GM19025 (cell line): Measurements from ENCODE around the gene PTP4A1.
"Not testable (repeated sequence)": the region's sequence is repeated elsewhere in the genome, so short reads cannot be mapped to it uniquely, and the experiment has no call there.

Source experiments
- ATAC-seq: cut with Tn5 transposase; IDR thresholded peaks from one replicate; pipeline ENCODE4 v1.9.1; 2021; ENCODE audit warnings: mild to moderate bottlenecking, low read depth, moderate library complexity; ENCODE audit not compliant: unreplicated experiment

The PTP4A1 gene

DNA sequence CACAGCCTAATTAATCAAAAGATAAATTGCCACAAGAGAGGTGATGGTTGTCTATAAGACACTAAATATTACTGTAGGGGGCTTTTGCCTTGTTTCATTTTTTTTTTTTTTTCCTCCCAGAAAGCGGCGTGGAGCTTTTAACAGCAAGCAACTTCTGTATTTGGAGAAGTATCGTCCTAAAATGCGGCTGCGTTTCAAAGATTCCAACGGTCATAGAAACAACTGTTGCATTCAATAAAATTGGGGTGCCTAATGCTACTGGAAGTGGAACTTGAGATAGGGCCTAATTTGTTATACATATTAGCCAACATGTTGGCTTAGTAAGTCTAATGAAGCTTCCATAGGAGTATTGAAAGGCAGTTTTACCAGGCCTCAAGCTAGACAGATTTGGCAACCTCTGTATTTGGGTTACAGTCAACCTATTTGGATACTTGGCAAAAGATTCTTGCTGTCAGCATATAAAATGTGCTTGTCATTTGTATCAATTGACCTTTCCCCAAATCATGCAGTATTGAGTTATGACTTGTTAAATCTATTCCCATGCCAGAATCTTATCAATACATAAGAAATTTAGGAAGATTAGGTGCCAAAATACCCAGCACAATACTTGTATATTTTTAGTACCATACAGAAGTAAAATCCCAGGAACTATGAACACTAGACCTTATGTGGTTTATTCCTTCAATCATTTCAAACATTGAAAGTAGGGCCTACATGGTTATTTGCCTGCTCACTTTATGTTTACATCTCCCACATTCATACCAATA is 7.8 kb downstream of the PTP4A1 start:
- ATAC-seq = no peak

DNA sequence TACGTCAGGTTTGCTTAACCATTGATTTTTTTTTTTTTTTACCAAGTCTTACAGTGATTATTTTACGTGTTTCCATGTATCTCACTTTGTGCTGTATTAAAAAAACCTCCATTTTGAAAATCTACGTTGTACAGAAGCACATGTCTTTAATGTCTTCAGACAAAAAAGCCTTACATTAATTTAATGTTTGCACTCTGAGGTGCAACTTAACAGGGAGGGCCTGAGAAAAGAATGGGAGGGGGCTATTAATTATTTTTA is 8.4 kb downstream of the PTP4A1 start:
- no peak for ATAC-seq

DNA sequence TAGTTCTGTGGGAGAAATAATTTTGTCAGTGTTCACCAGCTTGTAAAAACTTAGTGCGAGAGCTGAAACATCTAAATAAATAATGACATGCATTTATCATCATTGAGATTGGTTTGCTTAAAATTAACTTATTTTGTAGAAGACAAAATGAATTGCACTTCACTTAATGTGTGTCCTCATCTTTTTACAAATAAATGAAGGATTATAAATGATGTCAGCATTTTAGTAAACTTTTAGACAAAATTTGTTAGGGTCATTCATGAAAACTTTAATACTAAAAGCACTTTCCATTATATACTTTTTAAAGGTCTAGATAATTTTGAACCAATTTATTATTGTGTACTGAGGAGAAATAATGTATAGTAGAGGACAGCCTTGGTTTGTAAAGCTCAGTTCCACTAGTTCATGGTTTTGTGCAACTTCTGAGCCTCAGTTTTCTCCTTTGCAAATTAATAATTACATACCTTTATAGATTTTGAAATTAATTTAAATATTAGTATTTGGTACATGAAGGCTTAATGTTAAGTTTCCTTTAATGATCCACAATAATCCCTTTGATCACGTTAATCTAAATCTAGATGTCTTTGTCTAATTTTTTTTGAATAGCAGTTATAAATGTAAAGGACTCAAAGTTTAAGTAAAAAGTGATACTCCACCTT is 9.2 kb downstream of the PTP4A1 start:
- ATAC-seq = no peak

DNA sequence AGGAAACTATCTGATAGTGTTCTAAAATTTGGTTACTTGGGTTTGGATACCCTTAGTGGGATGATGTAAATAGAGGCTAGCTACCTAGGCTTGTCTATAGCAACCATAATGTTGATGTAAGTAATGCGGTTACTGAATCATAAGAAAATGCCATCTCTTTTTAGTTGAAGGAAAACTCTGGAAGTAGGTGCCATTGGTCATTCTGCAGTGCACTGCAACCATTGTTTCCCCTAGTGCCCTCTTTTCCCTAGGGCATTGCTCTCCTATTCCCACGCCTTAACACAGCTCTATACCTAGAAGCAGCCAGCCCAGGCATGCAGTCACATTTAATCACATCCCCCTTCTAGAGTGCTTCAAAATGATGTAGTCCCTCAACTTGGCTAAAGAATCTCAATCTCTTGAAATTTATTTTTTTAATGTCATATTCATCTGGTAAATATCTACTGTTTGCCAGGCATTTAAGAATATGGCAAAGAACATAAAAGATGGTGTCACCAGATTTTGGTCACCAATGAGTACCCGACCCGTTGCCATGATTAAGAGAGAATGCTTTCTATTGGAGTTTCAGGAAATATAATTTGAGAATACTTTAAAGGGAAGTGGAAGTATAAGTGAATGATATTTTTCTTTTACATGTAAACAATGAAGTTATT is 10.4 kb downstream of the PTP4A1 start:
- no peak for ATAC-seq

DNA sequence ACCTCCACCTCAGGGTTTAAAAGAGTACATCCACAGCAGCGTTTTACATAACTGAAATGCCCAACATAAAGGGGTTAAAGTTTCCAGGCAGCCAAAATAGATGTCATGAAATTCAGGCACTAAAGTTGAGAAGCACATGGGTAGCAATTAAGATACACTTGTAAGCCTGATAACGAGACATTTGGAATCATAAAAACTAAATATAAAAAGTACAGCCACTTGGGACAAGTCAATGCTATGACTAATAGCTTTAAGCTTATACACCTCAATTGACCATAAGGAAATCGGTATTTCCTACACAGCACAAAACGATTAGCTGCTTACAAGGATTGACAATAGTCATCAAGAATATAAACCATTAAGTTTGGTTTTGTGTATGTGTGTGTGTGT is 11.8 kb downstream of the PTP4A1 start:
- no peak for ATAC-seq

DNA sequence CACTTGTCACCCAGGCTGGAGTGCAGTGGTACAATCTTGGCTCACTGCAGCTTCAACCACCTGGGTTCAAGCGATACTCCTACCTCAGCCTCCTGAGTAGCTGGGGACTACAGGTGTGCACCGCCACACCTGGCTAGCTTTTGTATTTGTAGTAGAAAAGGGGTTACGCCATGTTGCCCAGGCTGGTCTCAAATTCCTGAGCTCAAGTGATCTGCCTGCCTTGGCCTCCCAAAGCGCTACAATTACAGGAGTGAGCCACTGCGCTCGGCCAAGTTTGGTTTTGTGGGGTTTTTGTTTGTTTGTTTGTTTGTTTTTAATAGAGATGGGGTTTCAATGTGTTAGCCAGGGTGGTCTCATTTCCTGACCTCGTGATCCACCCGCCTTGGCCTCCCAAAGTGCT is 12.3 kb downstream of the PTP4A1 start:
- no peak for ATAC-seq

DNA sequence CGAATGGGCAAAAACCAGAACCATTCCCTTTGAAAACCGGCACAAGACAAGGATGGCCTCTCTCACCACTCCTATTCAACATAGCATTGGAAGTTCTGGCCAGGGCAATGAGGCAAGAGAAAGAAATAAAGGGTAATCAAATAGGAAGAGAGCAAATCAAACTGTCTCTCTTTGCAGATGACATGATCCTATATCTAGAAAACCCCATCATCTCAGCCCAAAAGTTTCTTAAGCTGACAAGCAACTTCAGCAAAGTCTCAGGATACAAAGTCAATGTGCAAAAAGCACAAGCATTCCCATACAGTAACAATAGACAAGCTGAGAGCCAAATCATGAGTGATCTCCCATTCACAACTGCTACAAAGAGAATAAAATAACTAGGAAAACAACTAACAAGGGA is 13.4 kb downstream of the PTP4A1 start:
- not testable (repeated sequence) for ATAC-seq

DNA sequence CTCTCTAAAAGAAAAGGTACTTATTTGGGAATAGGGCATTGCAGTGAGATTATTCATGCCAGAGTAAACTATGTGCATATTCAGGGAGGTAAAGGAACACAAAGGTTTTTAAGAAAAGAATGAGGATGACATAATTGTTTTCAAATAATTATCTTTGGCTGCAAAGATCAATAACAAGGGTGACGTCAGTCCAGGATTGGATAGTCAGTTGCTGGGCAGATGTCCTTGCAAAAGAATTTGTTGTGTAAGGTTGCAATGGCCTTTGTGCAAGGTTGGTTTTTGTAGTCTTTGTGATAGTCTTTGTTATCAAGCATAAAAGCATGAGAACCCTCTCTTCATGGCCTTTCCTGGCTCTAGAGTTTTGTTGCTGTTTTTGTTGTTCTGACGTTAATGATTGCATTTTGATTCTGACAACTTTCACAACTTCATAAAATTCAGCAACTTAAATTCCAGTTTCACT is 17.7 kb downstream of the PTP4A1 start:
- no peak for ATAC-seq

DNA sequence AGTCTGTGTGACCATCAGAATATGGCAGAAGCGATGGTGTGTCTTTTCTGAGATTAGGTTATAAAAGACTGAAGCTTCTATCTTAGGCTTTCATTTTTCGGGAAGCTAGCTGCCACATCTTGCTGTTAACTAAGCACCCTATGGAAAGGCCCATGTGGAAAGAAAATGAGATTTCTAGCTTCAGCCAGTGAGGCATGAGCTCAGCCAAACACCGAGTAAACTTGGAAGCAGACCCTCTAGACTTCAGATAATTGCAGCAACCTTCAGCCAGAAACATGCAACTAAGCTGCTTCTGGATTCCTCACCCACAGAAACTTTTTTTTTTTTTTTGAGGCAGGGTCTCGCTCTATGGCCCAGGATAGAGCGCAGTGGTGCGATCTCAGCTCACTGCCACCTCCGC is 20.6 kb downstream of the PTP4A1 start:
- ATAC-seq = no peak

DNA sequence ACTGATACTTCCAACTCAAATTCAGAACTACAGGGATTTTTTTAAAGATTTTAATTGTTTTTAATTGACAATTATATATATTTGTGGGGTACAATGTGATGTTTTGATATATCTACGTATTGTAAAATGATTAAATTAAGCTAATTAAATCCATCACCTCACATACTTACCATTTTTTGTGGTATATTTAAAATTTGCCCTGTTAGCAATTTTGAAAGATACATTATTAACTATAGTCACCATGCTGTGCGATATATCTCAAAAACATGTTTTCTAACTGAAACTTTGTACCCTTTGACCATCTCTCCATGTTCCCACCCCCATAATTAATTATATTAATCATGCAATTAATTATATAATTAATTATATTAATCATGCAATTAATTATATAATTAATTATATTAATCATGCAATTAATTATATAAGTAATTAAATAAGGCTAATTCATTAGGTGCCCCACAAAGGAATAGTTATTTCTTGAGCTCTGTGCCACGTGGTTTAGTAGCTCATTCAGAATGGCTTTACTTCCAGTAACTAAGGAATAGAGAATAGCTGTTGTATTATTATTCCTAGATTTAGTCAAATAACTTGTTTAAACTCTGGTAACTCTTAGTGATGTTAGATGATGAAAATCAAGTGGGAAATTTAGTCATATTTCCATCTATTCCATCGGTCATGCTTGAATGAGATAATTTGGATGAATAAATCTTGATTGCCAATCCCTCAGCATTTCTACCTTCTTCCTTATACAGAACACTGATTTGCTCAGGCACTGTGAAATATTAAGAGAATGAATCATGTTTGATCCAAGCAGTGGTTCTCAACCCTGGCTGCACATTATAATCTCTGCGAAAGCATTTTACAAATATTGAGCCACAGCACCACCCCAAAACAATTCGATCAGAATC is 25.1 kb downstream of the PTP4A1 start:
- ATAC-seq = no peak

DNA sequence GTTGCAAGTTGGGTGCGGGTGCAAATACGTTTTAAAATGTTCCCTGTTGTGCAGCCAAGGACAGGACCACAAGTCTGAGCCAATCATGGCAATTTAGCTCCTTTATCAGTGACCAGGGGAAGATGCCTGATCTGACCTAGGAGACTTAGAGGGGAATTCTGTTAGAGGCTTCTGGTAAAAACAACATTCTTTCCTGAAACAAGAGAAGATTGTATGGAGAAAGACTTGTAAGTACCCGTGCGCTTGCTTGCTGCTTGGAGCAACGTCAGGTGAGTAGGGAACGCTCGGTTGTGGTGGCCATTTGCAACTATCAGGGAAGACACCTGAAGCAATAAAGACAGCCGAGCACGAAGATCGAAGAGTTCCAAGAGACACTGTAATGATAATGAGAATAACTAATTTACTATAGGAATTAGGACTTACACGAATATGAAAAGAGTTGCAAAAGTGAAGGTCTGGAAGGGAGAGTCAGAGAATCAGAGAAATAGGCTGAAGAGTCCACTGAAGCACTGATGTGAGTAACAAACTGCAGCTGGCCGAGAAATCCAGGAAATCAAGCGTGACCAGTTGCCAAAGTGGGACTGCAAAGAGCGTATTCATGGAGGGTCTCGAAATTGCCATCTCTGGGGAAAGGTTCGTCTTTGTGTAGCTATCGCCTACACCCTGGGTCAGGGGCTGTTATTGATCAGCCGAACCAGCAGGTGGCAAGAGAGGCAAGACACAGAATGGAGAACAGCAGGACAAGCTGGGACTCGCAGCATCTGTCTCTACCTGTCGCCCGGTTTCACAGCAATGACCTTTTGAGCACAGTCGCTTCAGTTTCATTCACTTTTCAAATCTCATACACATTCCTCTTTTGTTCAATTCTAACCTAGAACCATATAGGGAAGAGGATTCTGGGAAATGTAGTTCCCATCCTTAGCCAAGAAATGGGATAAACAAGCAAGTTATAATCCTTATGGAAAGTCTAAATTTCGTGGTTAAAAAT is 26.1 kb downstream of the PTP4A1 start:
- peak; percentile 99 for ATAC-seq

DNA sequence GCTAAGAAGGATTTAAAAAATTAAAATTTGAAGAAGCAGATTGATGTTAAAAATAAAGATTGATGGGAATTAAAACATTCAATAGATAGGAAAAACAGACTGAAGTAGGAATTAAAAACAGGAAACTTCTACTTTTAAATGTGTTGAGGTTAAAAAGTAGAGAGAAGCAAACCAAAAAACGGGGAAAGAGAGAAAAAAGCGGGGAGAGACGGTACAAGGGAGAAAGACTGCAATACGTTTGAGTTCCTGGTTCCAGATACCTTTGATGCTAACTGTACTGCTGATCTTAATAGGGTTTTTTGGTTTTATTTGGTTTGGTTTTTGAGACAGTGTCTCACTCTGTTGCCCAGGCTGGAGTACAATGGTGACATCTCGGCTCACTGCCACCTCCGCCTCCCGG is 27.0 kb downstream of the PTP4A1 start:
- no peak for ATAC-seq

DNA sequence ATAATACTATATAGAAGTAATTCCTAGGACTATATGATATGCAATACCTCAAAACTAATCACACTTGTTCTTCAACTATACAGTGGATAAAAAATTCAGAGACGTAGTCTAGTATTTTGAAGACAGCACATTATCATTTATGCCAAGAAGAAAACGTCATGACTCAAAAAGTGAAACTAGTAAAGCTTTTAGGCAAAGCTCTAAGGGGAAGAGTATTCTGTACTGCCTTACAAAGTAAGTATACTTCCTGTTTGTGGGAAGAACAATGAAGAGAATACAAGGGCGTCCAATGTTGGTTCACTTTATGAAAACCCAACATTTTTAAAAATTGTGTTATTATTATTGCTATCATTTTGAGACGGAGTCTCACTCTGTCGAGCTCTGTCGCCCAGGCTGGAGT is 27.9 kb downstream of the PTP4A1 start:
- ATAC-seq = no peak

DNA sequence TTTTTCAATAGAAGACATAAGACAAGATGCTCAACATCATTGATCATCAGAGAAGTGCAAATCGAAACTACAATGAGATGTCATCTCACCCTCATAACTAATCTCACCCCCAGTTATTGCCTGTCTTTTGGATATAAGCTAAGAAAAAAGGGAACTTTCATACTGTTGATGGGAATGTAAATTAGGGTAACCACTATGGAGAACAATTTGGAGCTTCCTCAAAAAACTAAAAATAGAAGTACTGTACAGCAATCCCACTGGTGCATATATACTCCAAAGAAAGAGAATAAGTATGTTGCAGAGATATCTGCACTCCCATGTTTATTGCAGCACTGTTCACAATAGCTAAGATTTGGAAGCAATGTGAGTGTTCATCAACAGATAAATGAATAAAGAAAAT is 37.0 kb downstream of the PTP4A1 start:
- no peak for ATAC-seq

DNA sequence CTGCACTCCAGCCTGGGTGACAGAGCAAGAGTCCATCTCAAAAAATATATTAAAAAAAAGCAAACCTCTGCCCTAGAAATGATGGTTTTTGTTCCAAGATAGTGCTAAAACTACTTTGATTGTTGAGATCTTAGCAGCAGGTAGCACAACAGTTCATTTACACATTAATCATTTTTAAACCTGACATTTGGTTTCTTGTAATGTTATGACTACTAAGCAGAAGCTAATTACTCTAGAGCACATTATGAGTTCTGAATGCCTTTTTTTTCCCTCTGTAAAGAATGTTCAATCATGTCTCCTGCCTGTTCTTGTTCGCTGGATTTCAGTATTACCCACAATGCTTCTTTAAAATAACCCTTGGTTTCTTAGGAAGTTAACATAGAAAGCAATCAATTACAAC is 38.7 kb downstream of the PTP4A1 start:
- no peak for ATAC-seq

DNA sequence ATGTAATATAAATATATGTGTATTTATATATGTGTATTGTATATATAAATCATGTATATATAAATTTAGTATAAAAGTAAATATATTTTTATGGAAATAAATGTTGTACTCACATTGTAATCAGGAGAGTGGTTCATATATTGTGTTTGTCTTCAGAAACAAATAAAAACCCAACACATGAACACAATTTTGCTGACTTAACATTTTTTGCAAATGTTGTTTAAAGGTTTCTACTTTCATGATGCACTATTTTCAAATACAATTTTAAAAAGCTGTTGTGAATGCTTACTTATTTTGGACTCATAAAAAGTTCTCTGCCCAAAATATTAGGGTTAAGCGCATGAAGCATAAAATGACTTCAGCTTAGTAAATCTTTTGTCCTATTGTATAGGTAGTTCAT is 39.3 kb downstream of the PTP4A1 start:
- no peak for ATAC-seq

DNA sequence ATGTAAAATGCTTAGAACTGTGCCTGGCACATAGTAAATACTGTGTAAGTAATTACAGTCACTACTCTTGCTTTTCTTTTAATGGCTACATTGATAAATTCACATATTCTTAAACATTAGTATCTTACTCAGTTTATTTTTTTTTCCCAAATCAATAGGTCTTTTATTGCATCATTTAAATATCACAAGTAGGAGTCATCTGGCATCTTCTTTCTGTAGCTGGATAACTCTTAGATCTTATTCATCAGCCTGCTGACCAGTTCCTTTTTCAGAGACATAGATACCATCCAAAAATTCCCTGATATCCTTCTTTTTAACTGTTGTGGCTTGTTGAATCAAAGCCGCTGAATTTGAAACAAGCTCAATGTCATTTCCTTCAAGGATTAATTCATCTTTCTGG is 43.3 kb downstream of the PTP4A1 start:
- ATAC-seq = no peak
